HCT116 (cell line): ENCODE results near the gene SMYD3. TPM values are rescaled to one million over a fixed set of nuclear protein-coding genes. Genes with fewer than 3 reads are reported as not detected.

Source experiments
- ATAC-seq: fragments of 200-7000 bp; cut with Tn5 transposase; 2 replicates; pipeline ENCODE4 v1.9.1; 2020; ENCODE audit warnings: mild to moderate bottlenecking, moderate library complexity
- BruUV-seq: library from RNA; stranded (reverse); fragments of 400-500 nt; replicated peaks from 2 replicates; lab custom pipeline; 2021; lab: Mats Ljungman, UMichigan
- CTCF ChIA-PET: fragments of 300-600 bp; sonication (Branson Sonifier 250); formaldehyde crosslinking; loops from one replicate; lab custom pipeline; 2021; ENCODE audit warnings: antibody characterized with exemption; lab: Charles Lee
- POLR2A ChIA-PET: fragments of 300-600, 350-600 bp; sonication (Branson Sonifier 250); formaldehyde crosslinking; loops from one replicate; lab custom pipeline; 2021; ENCODE audit warnings: antibody characterized with exemption; lab: Charles Lee
- RAD21 ChIA-PET, 2 experiments: fragments of 300-600 bp; sonication (Branson Sonifier 250); formaldehyde crosslinking; loops; one replicate each; lab custom pipeline; 2023; ENCODE audit warnings: low total read pairs in 2 of 2; ENCODE audit not compliant: uncharacterized antibody in 2 of 2, unreplicated experiment in 2 of 2, low non-redundant PET in 1 of 2; lab: Charles Lee
- DNase-seq: peaks from one replicate; pipeline ENCODE4 v3.0.0-alpha.2; 2010; ENCODE audit warnings: low read depth, low spot score
- H2AFZ ChIP-seq: fragments of 200-600 bp; shearing (Covaris generic), sonication (generic); 2 replicates; pipeline ENCODE4 v1.6.1; 2017; ENCODE audit warnings: low read depth, mixed run types, mixed read lengths, antibody characterized with exemption, low read length; ENCODE audit not compliant: poor library complexity, severe bottlenecking
- H3K27ac ChIP-seq: 2 replicates; pipeline ENCODE4 v1.5.1; 2012; ENCODE audit warnings: low read depth, low read length
- H3K27me3 ChIP-seq: fragments of 200-600 bp; sonication (generic); 2 replicates; pipeline ENCODE4 v1.6.1; 2016; ENCODE audit warnings: mixed run types, low read length, mixed read lengths; ENCODE audit not compliant: insufficient read depth
- H3K36me3 ChIP-seq, 2 experiments: fragments of 200-500 bp in 1 of 2; fragments of 200-600 bp in 1 of 2; sonication (Bioruptor generic) in 1 of 2; sonication (generic) in 1 of 2; 2 replicates each; pipeline versions ENCODE4 v1.5.1 to v1.6.1; 2014 to 2016; ENCODE audit warnings: low read length in 2 of 2, inconsistent platforms in 1 of 2, mixed read lengths in 1 of 2, mixed run types in 1 of 2; ENCODE audit not compliant: insufficient read depth in 2 of 2, control insufficient read depth in 1 of 2
- H3K4me1 ChIP-seq, 2 experiments: fragments of 200-600 bp in 1 of 2; sonication (generic) in 1 of 2; 2 replicates each; pipeline versions ENCODE4 v1.5.1 to v1.6.1; 2012 to 2017; ENCODE audit warnings: low read length in 2 of 2, inconsistent platforms in 1 of 2, mild to moderate bottlenecking in 1 of 2, mixed read lengths in 1 of 2, mixed run types in 1 of 2, moderate library complexity in 1 of 2; ENCODE audit not compliant: insufficient read depth in 2 of 2, control insufficient read depth in 1 of 2
- H3K4me2 ChIP-seq: fragments of 200-600 bp; sonication (generic); 2 replicates; pipeline ENCODE4 v1.6.1; 2017; ENCODE audit warnings: mixed run types, low read length, mixed read lengths
- H3K4me3 ChIP-seq, 2 experiments: fragments of 200-600 bp in 1 of 2; sonication (generic) in 1 of 2; replicated peaks in 1 of 2; 2 replicates each; pipeline ENCODE4 v1.5.1; 2011 to 2016; ENCODE audit warnings: low read length in 2 of 2, control low read depth in 1 of 2, low read depth in 1 of 2, mild to moderate bottlenecking in 1 of 2, mixed read lengths in 1 of 2, mixed run types in 1 of 2
- H3K79me2 ChIP-seq: fragments of 200-600 bp; sonication (generic); 2 replicates; pipeline ENCODE4 v1.6.1; 2017; ENCODE audit warnings: mild to moderate bottlenecking, mixed run types, low read length, moderate library complexity, mixed read lengths; ENCODE audit not compliant: insufficient read depth
- H3K9ac ChIP-seq: fragments of 200-600 bp; sonication (generic); 2 replicates; pipeline ENCODE4 v1.6.1; 2016; ENCODE audit warnings: low read length, mixed read lengths
- H3K9me2 ChIP-seq: fragments of 200-600 bp; sonication (generic), shearing (Covaris generic); 2 replicates; pipeline ENCODE4 v1.6.1; 2017; ENCODE audit warnings: mixed run types, mild to moderate bottlenecking, moderate library complexity; ENCODE audit not compliant: insufficient read depth
- H3K9me3 ChIP-seq, 2 experiments: fragments of 200-500 bp in 1 of 2; fragments of 200-600 bp in 1 of 2; sonication (Bioruptor generic) in 1 of 2; sonication (generic) in 1 of 2; 2 replicates each; pipeline ENCODE4 v1.6.1; 2014 to 2017; ENCODE audit warnings: low read length in 2 of 2, mixed read lengths in 2 of 2, inconsistent platforms in 1 of 2, low read depth in 1 of 2, mild to moderate bottlenecking in 1 of 2, mixed run types in 1 of 2, moderate library complexity in 1 of 2; ENCODE audit not compliant: control insufficient read depth in 1 of 2, insufficient read depth in 1 of 2
- H4K20me1 ChIP-seq: fragments of 200-600 bp; sonication (generic), shearing (Covaris generic); 2 replicates; pipeline ENCODE4 v1.6.1; 2017; ENCODE audit warnings: mixed run types, mild to moderate bottlenecking, moderate library complexity; ENCODE audit not compliant: insufficient read depth
- CBX3 ChIP-seq: IDR thresholded peaks from 2 replicates; pipeline ENCODE4 v1.6.1; 2012; ENCODE audit warnings: low read depth
- CEBPB ChIP-seq: IDR thresholded peaks from 2 replicates; pipeline ENCODE4 v1.6.1; 2012; ENCODE audit warnings: low read depth
- EGR1 ChIP-seq: IDR thresholded peaks from 2 replicates; pipeline ENCODE4 v1.6.1; 2012; ENCODE audit warnings: low read depth
- ELF1 ChIP-seq: IDR thresholded peaks from 2 replicates; pipeline ENCODE4 v1.6.1; 2012; ENCODE audit warnings: low read depth, borderline replicate concordance
- EZH2 ChIP-seq: fragments of 200-600 bp; sonication (generic); IDR thresholded peaks from 2 replicates; pipeline ENCODE4 v1.6.1; 2017; ENCODE audit warnings: antibody characterized with exemption, mixed run types
- EZH2phosphoT487 ChIP-seq: fragments of 200-600 bp; IDR thresholded peaks from 2 replicates; pipeline ENCODE4 v1.6.1; 2018; ENCODE audit warnings: antibody characterized with exemption, borderline replicate concordance
- FOSL1 ChIP-seq: IDR thresholded peaks from 2 replicates; pipeline ENCODE4 v1.6.1; 2012; ENCODE audit warnings: low read depth
- POLR2A ChIP-seq: IDR thresholded peaks from 2 replicates; pipeline ENCODE4 v1.7.0; 2011; ENCODE audit warnings: borderline replicate concordance; ENCODE audit not compliant: insufficient read depth, insufficient read length; ENCODE audit errors: extremely low read depth
- REST ChIP-seq: IDR thresholded peaks from 2 replicates; pipeline ENCODE4 v1.6.1; 2012; ENCODE audit warnings: low read depth
- SIN3A ChIP-seq: IDR thresholded peaks from 2 replicates; pipeline ENCODE4 v1.6.1; 2012; ENCODE audit warnings: low read depth
- SP1 ChIP-seq: IDR thresholded peaks from 2 replicates; pipeline ENCODE4 v1.6.1; 2012; ENCODE audit warnings: low read depth
- SRF ChIP-seq: IDR thresholded peaks from 2 replicates; pipeline ENCODE4 v1.6.1; 2012; ENCODE audit warnings: low read depth
- TCF7L2 ChIP-seq: IDR thresholded peaks from 2 replicates; pipeline ENCODE4 v1.7.0; 2011; ENCODE audit warnings: borderline replicate concordance, inconsistent platforms; ENCODE audit not compliant: insufficient read depth, insufficient read length; ENCODE audit errors: extremely low read depth
- YY1 ChIP-seq: IDR thresholded peaks from 2 replicates; pipeline ENCODE4 v1.6.1; 2011; ENCODE audit warnings: low read length, low read depth, moderate library complexity, mild to moderate bottlenecking; ENCODE audit not compliant: insufficient replicate concordance; ENCODE audit errors: extremely low read depth
- ZNF274 ChIP-seq: fragments of 200-500 bp; sonication (Bioruptor generic); IDR thresholded peaks from 2 replicates; pipeline ENCODE4 v1.6.1; 2014; ENCODE audit warnings: mild to moderate bottlenecking, low read depth, low read length, inconsistent platforms
- intact Hi-C: fragments of 100-400 bp; cut with micrococcal nuclease; formaldehyde crosslinking; loops from 2 replicates; pipeline ENCODE4 v1.10.0; 2022
- total RNA-seq: library from RNA; stranded (reverse); gene quantifications from one replicate; pipeline ENCODE4 v1.2.1, GENCODE V29; 2021; ENCODE audit not compliant: unreplicated experiment
- TF ChIP-seq, protein P1 (sequence below): IDR thresholded peaks from 2 replicates; pipeline ENCODE4 v1.6.1; 2011; ENCODE audit warnings: mild to moderate bottlenecking, low read length, moderate library complexity; ENCODE audit not compliant: insufficient replicate concordance; ENCODE audit errors: extremely low read depth
- TF ChIP-seq, protein P2 (sequence below): IDR thresholded peaks from 2 replicates; pipeline ENCODE4 v1.6.1; 2012
- TF ChIP-seq, protein P3 (sequence below): IDR thresholded peaks from 2 replicates; pipeline ENCODE4 v1.6.1; 2012

The SMYD3 gene
- total RNA-seq, 1 experiment from 2014 or later = 33.6 TPM

GRCh38 chr1:246149543-246149942 is 357.5 kb downstream of the SMYD3 start:
- no peak for DNase-seq
- Histone ChIP-seq H3K36me3 (no peaks in the 10 kb centered on the region), H3K27me3 (no peaks in the 10 kb centered on the region), H3K79me2 (no peaks in the 10 kb centered on the region), H3K9me2 (no peaks in the 10 kb centered on the region), H3K9me3 (no peaks in the 10 kb centered on the region), H3K4me1 (peaks cover 14 to 31% of the 10 kb centered on the region in 2 experiments), H3K9ac (no peak overlapping the region)
- intact Hi-C loops = no loop called here
- ChIA-PET RAD21 (no interaction called here), CTCF (no interaction called here)
- no TSS peak for BruUV-seq
- TF ChIP-seq EZH2 (no peak), CBX3 (no peak), TCF7L2 (no peak), CEBPB (no peak), EZH2phosphoT487 (no peak), YY1 (no peak), SIN3A (no peak), SRF (no peak), SP1 (no peak), POLR2A (no peak), ELF1 (no peak), FOSL1 (no peak), REST (no peak), EGR1 (no peak), ZNF274 (no peak)
- TF ChIP-seq, protein P1, sequence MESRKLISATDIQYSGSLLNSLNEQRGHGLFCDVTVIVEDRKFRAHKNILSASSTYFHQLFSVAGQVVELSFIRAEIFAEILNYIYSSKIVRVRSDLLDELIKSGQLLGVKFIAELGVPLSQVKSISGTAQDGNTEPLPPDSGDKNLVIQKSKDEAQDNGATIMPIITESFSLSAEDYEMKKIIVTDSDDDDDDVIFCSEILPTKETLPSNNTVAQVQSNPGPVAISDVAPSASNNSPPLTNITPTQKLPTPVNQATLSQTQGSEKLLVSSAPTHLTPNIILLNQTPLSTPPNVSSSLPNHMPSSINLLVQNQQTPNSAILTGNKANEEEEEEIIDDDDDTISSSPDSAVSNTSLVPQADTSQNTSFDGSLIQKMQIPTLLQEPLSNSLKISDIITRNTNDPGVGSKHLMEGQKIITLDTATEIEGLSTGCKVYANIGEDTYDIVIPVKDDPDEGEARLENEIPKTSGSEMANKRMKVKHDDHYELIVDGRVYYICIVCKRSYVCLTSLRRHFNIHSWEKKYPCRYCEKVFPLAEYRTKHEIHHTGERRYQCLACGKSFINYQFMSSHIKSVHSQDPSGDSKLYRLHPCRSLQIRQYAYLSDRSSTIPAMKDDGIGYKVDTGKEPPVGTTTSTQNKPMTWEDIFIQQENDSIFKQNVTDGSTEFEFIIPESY = no peak
- TF ChIP-seq, protein P2, sequence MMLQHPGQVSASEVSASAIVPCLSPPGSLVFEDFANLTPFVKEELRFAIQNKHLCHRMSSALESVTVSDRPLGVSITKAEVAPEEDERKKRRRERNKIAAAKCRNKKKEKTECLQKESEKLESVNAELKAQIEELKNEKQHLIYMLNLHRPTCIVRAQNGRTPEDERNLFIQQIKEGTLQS = no peak
- TF ChIP-seq, protein P3, sequence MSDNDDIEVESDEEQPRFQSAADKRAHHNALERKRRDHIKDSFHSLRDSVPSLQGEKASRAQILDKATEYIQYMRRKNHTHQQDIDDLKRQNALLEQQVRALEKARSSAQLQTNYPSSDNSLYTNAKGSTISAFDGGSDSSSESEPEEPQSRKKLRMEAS = no peak
- TF ChIP-seq, all 23 proteins: peak for 0
- no peak for ATAC-seq
- Histone ChIP-seq H3K4me2 (no peak overlapping the region), H3K27ac (no peak overlapping the region), H2AFZ (no peak overlapping the region), H3K4me3 (no peak overlapping the region), H4K20me1 (no peaks in the 10 kb centered on the region)
- POLR2A ChIA-PET = no interaction called here
